HG03097 (cell line): ENCODE data around the gene RGS2.

Experiments used
- ATAC-seq: cut with Tn5 transposase; IDR thresholded peaks from one replicate; pipeline ENCODE4 v1.9.1; 2021; ENCODE audit not compliant: unreplicated experiment, low FRiP score

Gene RGS2

DNA sequence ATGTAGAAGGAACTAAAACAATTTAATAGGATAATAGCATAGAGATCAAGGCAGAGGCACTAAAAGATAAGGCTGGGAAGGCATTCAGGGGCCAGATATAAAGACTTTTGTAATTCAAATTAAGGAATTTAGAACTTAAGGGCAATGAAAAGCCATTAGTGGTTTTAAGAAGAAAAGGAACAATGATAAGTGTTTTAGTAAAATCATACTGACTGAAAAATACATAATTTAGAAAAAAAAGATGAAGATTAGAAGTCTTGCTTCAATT is 14.1 kb upstream of the RGS2 start:
- ATAC-seq, result no peak

DNA sequence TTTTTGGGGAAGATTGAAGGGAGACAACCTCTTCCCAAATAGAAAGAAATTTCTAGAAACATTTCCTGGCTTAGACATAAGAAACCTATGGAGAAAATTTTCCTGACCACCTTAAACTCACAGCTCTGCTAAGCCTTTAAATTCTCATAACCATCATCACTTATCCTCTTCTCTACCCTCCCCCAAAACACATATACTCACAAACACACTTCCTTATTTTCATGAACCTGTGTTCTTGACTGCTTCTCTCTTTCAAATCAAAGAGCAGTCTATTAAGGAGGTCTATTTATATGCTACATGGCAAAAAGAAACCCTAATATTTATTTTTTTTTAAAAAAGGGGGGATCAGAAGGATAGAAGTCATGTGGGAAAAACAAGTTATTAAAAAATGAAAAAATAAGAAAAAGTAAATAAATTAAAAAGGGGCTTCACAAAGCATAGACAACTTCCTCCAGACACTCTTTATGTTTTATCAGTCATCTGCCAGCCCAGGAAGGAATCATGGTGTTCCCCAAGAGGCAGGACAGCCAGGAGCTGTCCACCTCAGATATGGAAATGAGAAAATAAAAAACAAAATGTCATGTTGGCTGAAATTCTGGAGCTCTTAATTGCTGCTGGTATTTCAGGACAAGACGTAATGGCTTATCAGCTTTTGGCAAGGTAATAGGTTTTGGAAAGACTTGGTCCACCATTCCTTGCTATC is 12.8 kb upstream of the RGS2 start:
- ATAC-seq, result no peak

DNA sequence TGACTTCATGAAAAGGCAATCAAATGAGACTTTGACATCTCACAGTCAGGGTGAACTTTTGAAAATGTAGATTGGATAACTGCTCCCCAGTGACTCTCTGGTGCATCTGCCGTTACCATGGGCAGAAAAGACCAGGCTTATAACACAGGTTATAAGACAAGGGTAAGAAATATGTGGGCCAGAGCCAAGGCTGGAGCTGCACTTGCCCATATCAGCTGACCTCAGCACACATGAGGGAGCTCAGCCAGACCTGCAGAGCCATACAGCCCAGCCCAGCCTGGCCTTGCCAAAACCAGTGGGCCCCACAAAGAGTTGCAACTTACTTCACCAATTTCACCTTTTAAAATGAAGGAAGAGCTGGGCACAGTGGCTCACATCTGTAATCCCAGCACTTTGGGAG is 11.7 kb upstream of the RGS2 start:
- ATAC-seq, result no peak

DNA sequence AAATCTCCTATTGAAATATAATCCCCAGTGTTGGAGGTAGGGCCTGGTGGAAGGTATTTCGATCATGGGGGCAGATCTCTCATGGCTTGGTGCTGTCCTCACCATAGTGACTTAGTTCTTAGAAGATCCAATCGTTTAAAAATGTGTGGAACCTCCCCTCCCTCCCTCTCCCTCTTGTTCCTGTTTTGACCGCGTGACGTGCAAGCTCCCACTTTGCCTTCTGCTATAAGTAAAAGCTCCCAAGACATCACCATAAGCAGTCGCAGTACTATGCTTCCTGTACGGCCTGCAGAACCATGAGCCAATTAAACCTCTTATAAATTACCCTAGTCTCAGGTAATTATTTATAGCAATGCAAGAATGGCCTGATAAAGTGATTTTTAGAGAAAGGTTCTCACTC is 10.9 kb upstream of the RGS2 start:
- ATAC-seq, result no peak

GRCh38 chr1:192801451-192801850 is 7.4 kb upstream of the RGS2 start:
- no peak for ATAC-seq

DNA sequence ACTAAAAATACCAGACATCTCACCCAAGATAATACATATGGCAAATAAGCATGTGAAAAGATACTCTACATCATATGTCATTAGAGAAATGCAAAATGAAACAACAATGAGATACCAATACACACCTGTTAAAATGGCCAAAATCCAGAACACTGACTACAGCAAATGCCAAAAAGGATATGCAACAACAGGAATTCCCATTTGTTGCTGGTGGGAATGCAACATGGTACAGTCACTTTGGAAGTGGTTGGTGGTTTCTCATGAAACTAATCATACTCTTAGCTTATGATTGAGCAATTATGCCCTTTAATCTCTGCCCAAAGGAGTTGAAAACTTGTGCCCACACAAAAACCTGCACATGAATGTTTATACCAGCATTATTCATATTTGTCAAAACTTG is 6.4 kb upstream of the RGS2 start:
- no peak for ATAC-seq

DNA sequence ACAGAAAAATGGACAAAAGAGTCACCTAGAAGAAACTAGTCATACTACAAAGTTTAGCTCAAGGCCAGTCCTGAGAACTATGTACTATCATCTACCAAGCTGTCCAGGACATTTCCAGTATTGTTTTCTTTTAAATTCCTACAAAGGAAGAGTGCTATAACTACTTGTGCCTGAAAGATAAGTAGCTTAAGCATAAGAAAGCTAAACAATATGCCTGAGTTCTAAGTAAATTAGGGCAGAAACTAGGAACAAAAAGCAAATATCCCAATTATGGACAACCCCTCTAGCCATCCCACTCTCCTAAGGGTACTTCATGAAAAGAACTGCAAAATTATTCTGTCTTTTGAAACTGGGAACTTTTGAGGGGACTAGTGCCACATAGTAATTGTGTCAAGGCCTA is 5.3 kb upstream of the RGS2 start:
- ATAC-seq, result no peak

GRCh38 chr1:192805832-192806323 is 3.0 kb upstream of the RGS2 start:
- no peak for ATAC-seq

DNA sequence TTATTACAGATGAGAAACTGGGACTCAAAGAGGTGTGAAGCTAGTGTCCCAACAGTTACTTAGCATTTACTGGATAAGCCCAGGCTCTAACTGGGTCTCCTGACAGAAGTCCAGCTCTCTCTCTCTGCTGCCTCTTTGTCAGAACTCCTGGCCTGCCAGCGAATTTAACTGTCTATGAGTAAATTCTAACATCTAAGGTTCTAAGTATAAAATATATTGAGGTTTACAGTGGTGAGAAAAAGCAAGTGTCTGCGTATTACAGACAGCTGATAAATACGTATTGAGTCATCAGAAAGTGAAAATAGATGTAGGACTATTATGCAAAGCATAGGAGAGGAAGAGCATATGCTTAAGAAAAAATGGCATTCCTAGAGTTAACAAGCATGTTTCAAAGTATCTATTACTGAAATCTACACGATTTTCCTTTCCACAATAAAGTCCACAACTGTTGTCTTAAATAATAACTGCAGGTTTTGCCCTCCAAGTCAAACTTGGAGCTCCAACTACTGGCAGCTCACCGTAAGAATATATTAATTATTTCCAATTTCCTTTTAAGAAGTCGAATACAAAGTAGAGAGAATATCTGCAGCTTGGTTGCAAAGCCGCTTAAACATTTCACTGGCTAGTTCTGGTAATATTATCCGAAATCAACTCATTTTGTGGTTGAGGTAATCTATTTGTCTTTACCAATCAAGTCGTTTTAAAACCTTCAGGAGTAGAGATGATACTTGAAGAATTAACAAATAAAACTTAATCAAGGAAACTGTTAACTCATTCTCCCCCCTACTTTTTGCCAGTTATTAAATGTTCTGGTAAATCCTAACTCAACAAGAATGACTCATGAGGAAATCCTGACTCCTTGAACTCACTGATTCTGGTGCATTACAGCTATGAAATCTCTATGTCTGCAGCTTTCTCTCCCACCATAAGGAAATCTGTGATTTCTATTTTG is 1.4 kb upstream of the RGS2 start:
- peak; percentile 26 for ATAC-seq

DNA sequence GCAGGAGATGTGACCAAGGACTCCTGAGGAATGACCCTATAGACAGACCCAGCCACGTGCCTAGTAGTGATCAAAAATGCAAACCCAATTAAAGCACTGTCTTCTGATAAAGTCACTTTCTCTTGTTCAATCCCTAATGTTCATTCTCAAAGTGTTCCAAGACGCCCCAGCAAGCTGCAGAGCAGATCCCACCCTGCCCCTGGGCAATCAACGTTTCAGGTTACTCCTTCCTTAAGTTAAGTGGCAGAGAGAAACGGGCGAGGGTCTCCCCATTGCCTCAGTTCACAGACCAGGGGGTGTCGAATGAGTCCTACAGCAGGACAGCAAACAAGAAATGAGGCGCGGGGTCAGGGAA is 699 bp upstream of the RGS2 start:
- no peak for ATAC-seq

DNA sequence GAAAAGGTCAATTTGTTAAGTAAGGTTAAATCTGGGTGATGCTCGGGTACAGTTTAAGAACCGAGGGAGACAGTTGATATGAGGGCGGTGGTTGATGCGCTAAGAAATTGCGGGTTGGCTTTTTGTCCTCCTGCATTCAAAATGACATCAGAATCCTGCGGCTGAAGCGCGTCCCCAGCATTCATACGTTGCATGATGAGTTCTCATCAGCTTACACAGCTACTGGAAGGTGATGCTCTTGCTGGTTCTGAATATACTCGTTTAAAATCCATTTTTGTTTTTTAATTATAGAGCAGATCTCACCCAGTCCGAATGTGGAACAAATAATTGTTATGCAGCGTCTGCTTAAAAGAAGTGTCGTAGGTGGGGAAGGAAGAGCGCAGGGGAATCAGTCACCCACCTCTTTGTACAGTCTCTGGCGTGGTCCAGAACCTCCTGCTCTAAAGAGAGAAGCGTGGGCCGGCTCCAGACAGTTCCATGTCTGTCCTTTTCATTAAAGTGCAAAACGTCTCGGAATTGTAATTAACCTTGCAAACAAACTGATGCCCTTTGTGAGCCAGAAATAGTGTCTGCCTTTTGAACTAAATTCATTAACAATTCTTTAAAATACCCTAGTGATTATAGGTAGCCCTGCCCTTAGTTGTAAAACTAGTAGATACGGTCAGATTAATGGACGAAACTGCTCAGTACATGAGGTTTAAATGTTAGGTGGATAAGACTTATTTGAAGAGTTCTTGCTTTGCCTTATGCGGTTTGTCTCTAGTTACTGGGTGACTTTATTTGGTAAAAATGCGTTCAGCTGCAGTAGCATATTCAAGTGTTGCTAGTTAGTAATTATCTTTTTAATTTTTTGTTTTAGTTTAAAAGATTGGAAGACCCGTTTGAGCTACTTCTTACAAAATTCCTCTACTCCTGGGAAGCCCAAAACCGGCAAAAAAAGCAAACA is 741 bp downstream of the RGS2 start:
- no peak for ATAC-seq

DNA sequence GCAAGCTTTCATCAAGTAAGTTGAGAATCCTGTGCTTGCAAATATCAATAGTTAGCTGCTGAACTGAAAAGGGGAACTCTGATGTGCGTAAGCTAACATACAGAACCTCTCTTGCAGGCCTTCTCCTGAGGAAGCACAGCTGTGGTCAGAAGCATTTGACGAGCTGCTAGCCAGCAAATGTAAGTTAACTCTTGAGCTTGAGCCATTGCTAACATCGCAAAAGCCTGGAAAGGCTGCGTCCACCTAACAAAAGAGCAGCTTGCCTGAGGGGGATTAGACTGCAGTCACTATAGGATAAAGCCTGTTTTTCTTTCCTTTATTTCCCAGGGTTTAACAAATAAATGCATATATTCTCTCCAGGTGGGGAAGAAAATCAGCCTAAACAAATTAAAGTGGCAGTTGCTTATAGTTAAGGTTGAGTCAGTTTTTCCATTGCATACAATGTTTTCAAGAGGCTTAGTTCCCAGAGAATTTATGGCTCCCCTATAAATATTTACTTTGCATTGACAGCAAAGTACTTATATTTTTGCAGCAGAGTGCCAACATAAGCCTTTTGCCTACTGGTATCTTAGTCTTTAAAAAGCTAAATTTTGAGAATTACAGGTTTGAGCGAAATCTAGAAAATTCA is 1.5 kb downstream of the RGS2 start:
- no peak for ATAC-seq

- no peak for ATAC-seq
Observed at GRCh38 chr1:192811006-192811405, 2.2 kb downstream of the RGS2 start.

- ATAC-seq, result no peak
Observed at GRCh38 chr1:192811594-192812239, 2.9 kb downstream of the RGS2 start.

DNA sequence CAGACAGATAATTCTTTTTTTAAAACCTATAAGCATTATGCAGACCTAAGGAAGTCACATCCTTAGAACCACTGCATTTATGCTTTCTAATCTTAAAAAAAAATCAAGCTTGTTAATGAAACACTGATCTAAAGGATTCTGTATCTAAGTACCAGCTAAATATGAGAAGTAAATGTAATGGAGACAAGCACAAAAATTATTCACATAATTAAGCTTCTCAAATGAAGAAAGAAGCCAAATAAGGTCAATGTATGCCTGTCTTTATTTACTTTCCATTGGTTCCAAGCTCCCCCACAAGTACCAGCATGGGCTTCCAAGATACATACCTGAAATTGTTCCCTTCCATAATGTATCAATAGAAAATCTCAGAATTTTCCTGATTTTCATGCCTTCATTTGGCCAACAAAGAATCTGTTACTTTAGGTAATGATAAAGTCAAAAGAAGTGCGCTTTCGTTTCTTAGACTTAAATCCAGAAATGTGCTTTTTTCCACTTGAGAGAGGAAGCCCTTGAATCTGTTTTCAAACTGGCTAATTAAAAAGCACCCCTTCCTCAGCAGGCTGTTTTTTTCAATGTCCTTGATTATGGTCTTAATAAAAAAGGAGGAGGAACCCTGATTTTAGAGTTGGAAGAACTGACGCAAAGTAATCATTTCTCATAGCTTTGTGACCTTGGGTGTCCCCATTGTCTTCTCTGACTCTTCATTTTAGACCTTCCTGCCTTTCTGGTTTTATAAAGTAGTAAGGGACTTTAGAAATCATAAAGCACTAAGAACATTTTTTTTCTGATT is 3.8 kb downstream of the RGS2 start:
- no peak for ATAC-seq

- ATAC-seq, result no peak
Observed at GRCh38 chr1:192814805-192815204, 6.0 kb downstream of the RGS2 start.

- no peak for ATAC-seq
Observed at GRCh38 chr1:192817246-192817645, 8.4 kb downstream of the RGS2 start.

GRCh38 chr1:192821296-192821695 is 12.5 kb downstream of the RGS2 start:
- no peak for ATAC-seq

GRCh38 chr1:192824511-192824910 is 15.7 kb downstream of the RGS2 start:
- no peak for ATAC-seq
